Mesenchymal stem cell (in vitro differentiated cells and primary cell): ENCODE results near the gene WNK1.

Experiments used
- DNase-seq: peaks from one replicate; pipeline ENCODE4 v3.0.0-alpha.2; 2013
- H2AFZ ChIP-seq: one replicate; pipeline ENCODE4 v1.6.1; 2013; ENCODE audit warnings: low read depth, mild to moderate bottlenecking, control low read depth, inconsistent platforms, low read length, moderate library complexity
- H2AK5ac ChIP-seq: 2 replicates; pipeline ENCODE4 v1.6.1; 2013; ENCODE audit warnings: low read length, moderate library complexity, mild to moderate bottlenecking, inconsistent platforms; ENCODE audit not compliant: severe bottlenecking
- H2BK120ac ChIP-seq: one replicate; pipeline ENCODE4 v1.6.1; 2013; ENCODE audit warnings: low read depth, mild to moderate bottlenecking, inconsistent platforms, low read length, moderate library complexity
- H2BK12ac ChIP-seq, 2 experiments: one replicate each; pipeline ENCODE4 v1.6.1; 2013; ENCODE audit warnings: inconsistent platforms in 2 of 2, low read length in 2 of 2, mild to moderate bottlenecking in 2 of 2, moderate library complexity in 2 of 2, control low read depth in 1 of 2
- H2BK15ac ChIP-seq: one replicate; pipeline ENCODE4 v1.6.1; 2013; ENCODE audit warnings: mild to moderate bottlenecking, low read depth, inconsistent platforms; ENCODE audit not compliant: poor library complexity, severe bottlenecking
- H2BK5ac ChIP-seq: 2 replicates; pipeline ENCODE4 v1.6.1; 2013; ENCODE audit warnings: low read depth, mild to moderate bottlenecking, low read length, control low read depth, inconsistent platforms; ENCODE audit not compliant: poor library complexity, severe bottlenecking
- H3K14ac ChIP-seq, 2 experiments: one replicate each; pipeline ENCODE4 v1.6.1; 2013; ENCODE audit warnings: inconsistent platforms in 2 of 2, low read length in 2 of 2, control low read depth in 1 of 2, mild to moderate bottlenecking in 1 of 2, moderate library complexity in 1 of 2
- H3K18ac ChIP-seq, 2 experiments: one replicate each; pipeline ENCODE4 v1.6.1; 2013; ENCODE audit warnings: inconsistent platforms in 2 of 2, low read length in 2 of 2, control low read depth in 1 of 2, low read depth in 1 of 2, mild to moderate bottlenecking in 1 of 2
- H3K23ac ChIP-seq, 2 experiments: one replicate each; pipeline ENCODE4 v1.6.1; 2013; ENCODE audit warnings: inconsistent platforms in 2 of 2, low read length in 2 of 2, mild to moderate bottlenecking in 2 of 2, moderate library complexity in 2 of 2, control low read depth in 1 of 2
- H3K27ac ChIP-seq: 2 replicates; pipeline ENCODE4 v1.5.1; 2013; ENCODE audit warnings: mild to moderate bottlenecking, moderate library complexity, low read length, control low read depth, inconsistent platforms; ENCODE audit not compliant: poor library complexity, severe bottlenecking
- H3K27me3 ChIP-seq, 2 experiments: 2 replicates each; pipeline versions ENCODE4 v1.6.1 to v1.7.0; 2013; ENCODE audit warnings: low read length in 2 of 2, mild to moderate bottlenecking in 2 of 2, moderate library complexity in 2 of 2, control low read depth in 1 of 2, inconsistent platforms in 1 of 2; ENCODE audit not compliant: control insufficient read depth in 1 of 2, insufficient read depth in 1 of 2
- H3K36me3 ChIP-seq, 2 experiments: 2 replicates each; pipeline versions ENCODE4 v1.6.1 to v1.7.0; 2013; ENCODE audit warnings: low read length in 2 of 2, control low read depth in 1 of 2, inconsistent platforms in 1 of 2, low read depth in 1 of 2, mild to moderate bottlenecking in 1 of 2; ENCODE audit not compliant: insufficient read depth in 2 of 2, control insufficient read depth in 1 of 2
- H3K4ac ChIP-seq, 2 experiments: one replicate each; pipeline ENCODE4 v1.6.1; 2013; ENCODE audit warnings: inconsistent platforms in 2 of 2, low read length in 2 of 2, mild to moderate bottlenecking in 2 of 2, moderate library complexity in 2 of 2, control low read depth in 1 of 2, low read depth in 1 of 2
- H3K4me1 ChIP-seq: 2 replicates; pipeline ENCODE4 v1.6.1; 2013; ENCODE audit warnings: low read depth, low read length, control low read depth; ENCODE audit not compliant: control insufficient read depth, insufficient read depth
- H3K4me2 ChIP-seq: 2 replicates; pipeline ENCODE4 v1.6.1; 2013; ENCODE audit warnings: low read length, mild to moderate bottlenecking, inconsistent platforms; ENCODE audit not compliant: poor library complexity, severe bottlenecking
- H3K4me3 ChIP-seq, 2 experiments: 2 replicates each; pipeline versions ENCODE4 v1.5.1 to v1.7.0; 2013; ENCODE audit warnings: low read length in 2 of 2, mild to moderate bottlenecking in 2 of 2, control low read depth in 1 of 2, low read depth in 1 of 2; ENCODE audit not compliant: insufficient read depth in 1 of 2
- H3K79me1 ChIP-seq: replicated peaks from 2 replicates; pipeline ENCODE4 v1.6.1; 2013; ENCODE audit warnings: mild to moderate bottlenecking, control low read depth, low read length, inconsistent platforms; ENCODE audit not compliant: poor library complexity, severe bottlenecking
- H3K9ac ChIP-seq: 2 replicates; pipeline ENCODE4 v1.7.0; 2013; ENCODE audit warnings: mild to moderate bottlenecking, low read length, moderate library complexity
- H3K9me3 ChIP-seq: 2 replicates; pipeline ENCODE4 v1.7.0; 2013; ENCODE audit warnings: mild to moderate bottlenecking, low read length; ENCODE audit not compliant: control insufficient read depth
- H4K8ac ChIP-seq: one replicate; pipeline ENCODE4 v1.6.1; 2013; ENCODE audit warnings: inconsistent platforms, mild to moderate bottlenecking, low read length, moderate library complexity
- H4K91ac ChIP-seq: one replicate; pipeline ENCODE4 v1.6.1; 2013; ENCODE audit warnings: mild to moderate bottlenecking, low read length, inconsistent platforms
- WGBS: methylation state at CpG from one replicate; pipeline ENCODE4 v1.1.7; 2013; ENCODE audit warnings: mixed read lengths; 5-methylcytosine and 5-hydroxymethylcytosine counted together

Gene WNK1

DNA sequence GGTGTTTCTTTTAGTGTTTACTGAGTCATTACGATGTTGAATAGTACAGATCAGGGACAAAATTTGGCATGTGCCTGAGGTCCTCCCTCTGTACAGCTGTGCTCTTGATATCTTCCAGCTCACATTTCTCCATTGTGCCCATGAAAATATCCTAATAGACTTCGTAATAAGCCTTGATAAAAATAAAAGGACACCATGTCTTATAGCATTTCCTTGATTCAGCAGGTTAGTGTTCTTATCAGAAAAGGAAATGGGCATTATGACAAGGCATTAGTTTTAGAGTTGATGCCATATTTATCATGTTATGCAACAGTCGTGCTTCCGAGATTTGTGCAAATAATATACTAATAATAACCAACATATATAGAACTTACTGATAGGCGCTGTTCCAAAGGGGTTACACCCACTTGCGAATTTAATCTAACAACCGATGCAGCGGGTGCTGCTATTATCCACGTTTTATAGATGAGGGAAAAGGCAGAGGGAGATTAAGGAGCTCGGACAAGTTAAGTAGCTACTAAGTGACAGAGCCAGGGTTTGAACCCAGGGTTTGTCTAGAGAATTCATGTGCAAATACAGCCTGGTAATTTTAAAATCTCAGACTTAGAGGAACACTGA is 15.1 kb upstream of the WNK1 start:
- no peaks in the 10 kb centered on the region for H3K27me3 ChIP-seq
- H4K8ac ChIP-seq = no peak overlapping the region
- H3K23ac ChIP-seq = no peak overlapping the region
- no peak overlapping the region for H3K14ac ChIP-seq
- H2BK15ac ChIP-seq = no peak overlapping the region
- no peaks in the 10 kb centered on the region for H3K9me3 ChIP-seq
- no peak overlapping the region for H4K91ac ChIP-seq
- H2AK5ac ChIP-seq = no peak overlapping the region
- no peaks in the 10 kb centered on the region for H3K79me1 ChIP-seq
- no peak overlapping the region for H2BK5ac ChIP-seq
- no peak overlapping the region for H3K4ac ChIP-seq
- no peak overlapping the region for H3K27ac ChIP-seq
- H3K4me2 ChIP-seq = no peak overlapping the region
- no peak overlapping the region for H3K9ac ChIP-seq
- H3K36me3 ChIP-seq = no peaks in the 10 kb centered on the region
- H2BK120ac ChIP-seq = no peak overlapping the region
- no peaks in the 10 kb centered on the region for H3K4me1 ChIP-seq
- no peak for DNase-seq
- H2BK12ac ChIP-seq = no peak overlapping the region
- H3K4me3 ChIP-seq = no peak overlapping the region
- H3K18ac ChIP-seq = no peak overlapping the region
- no peak overlapping the region for H2AFZ ChIP-seq
- 91% methylated on average over 7 of the region's 10 CpGs for WGBS

DNA sequence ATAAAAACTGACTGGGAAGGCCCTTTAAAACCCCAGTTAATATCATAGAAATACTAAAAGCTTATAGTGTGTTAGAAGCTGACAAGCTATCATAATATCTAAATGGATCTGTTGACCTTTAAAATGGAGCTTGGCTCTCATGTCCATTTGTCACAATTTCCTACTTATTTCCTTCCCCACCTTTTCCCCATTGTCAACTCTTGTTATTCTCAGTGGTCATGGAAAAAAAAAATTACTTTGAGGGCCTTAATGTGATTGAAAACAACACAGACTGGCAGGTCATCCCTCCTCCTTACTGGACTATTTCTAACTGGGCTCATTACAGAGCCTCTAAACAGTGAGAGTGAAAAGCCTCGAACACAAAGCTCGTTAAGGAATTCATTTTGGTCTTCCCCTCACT is 13.7 kb upstream of the WNK1 start:
- H3K4ac ChIP-seq = no peak overlapping the region
- H3K9me3 ChIP-seq = no peaks in the 10 kb centered on the region
- no peak overlapping the region for H3K4me2 ChIP-seq
- no peak overlapping the region for H3K18ac ChIP-seq
- no peaks in the 10 kb centered on the region for H3K4me1 ChIP-seq
- no peak overlapping the region for H2BK5ac ChIP-seq
- no peak overlapping the region for H4K8ac ChIP-seq
- no peak overlapping the region for H2BK120ac ChIP-seq
- H3K79me1 ChIP-seq = no peaks in the 10 kb centered on the region
- H2BK15ac ChIP-seq = no peak overlapping the region
- no peaks in the 10 kb centered on the region for H3K27me3 ChIP-seq
- H3K36me3 ChIP-seq = no peaks in the 10 kb centered on the region
- H4K91ac ChIP-seq = no peak overlapping the region
- no CpG with 5 or more reads among the region's 2 CpGs for WGBS
- H3K27ac ChIP-seq = no peak overlapping the region
- no peak overlapping the region for H2BK12ac ChIP-seq
- no peak overlapping the region for H3K23ac ChIP-seq
- no peak overlapping the region for H2AFZ ChIP-seq
- no peak overlapping the region for H3K14ac ChIP-seq
- DNase-seq = no peak
- H3K9ac ChIP-seq = no peak overlapping the region
- H3K4me3 ChIP-seq = no peak overlapping the region
- H2AK5ac ChIP-seq = no peak overlapping the region

DNA sequence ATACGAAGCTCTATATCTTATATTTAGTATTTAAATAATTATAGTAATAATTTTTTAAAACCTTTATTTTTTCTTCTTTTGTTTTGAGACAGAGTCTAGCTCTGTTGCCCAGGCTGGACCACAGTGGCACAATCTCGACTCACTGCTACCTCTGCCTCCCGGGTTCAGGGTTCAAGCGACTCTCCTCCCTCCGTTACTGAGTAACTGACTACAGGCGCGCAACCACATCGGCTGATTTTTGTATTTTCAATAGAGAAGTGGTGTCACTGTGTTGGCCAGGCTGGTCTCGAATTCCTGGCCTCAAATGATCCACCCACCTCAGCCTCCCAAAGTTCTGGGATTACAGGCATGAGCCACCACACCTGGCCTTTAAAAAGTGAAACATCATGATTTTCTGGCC is 13.0 kb upstream of the WNK1 start:
- no peaks in the 10 kb centered on the region for H3K4me1 ChIP-seq
- no peak overlapping the region for H3K4me3 ChIP-seq
- WGBS = 98% methylated on average over 8 of the region's 9 CpGs
- no peak overlapping the region for H3K4ac ChIP-seq
- H4K91ac ChIP-seq = no peak overlapping the region
- no peak overlapping the region for H3K4me2 ChIP-seq
- H3K9ac ChIP-seq = no peak overlapping the region
- H2BK120ac ChIP-seq = no peak overlapping the region
- no peak overlapping the region for H2BK5ac ChIP-seq
- no peak overlapping the region for H2AK5ac ChIP-seq
- H3K27ac ChIP-seq = no peak overlapping the region
- no peaks in the 10 kb centered on the region for H3K27me3 ChIP-seq
- H2BK12ac ChIP-seq = no peak overlapping the region
- DNase-seq = no peak
- H2AFZ ChIP-seq = no peak overlapping the region
- no peak overlapping the region for H4K8ac ChIP-seq
- no peak overlapping the region for H3K14ac ChIP-seq
- no peaks in the 10 kb centered on the region for H3K36me3 ChIP-seq
- no peak overlapping the region for H3K23ac ChIP-seq
- H2BK15ac ChIP-seq = no peak overlapping the region
- H3K18ac ChIP-seq = no peak overlapping the region
- H3K79me1 ChIP-seq = no peaks in the 10 kb centered on the region
- no peaks in the 10 kb centered on the region for H3K9me3 ChIP-seq

DNA sequence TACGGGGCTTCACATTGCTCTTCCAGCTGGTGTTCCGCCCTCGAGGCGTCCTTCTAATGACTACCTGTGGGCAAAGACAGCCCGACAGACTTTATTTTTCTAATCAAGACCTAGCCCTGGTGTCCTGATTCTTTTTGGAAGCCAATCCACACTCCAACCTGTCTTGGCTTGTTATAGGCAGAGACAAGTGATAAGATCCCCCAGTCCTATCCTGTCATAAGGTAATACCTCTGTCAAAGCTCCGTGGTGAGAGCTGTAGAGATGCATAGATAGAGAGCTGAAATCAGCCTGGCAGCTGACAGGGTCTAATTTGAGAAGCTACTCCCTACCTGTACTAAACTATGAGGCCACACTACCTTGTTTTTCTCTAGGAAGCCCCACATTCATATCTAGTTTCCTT is 11.5 kb upstream of the WNK1 start:
- Histone ChIP-seq H2AFZ (no peak overlapping the region), H2AK5ac (no peak overlapping the region), H3K4ac (no peak overlapping the region), H3K23ac (no peak overlapping the region), H3K9me3 (no peaks in the 10 kb centered on the region), H3K4me1 (no peaks in the 10 kb centered on the region), H2BK15ac (no peak overlapping the region), H2BK5ac (no peak overlapping the region), H2BK12ac (no peak overlapping the region), H3K9ac (no peak overlapping the region), H3K4me3 (no peak overlapping the region), H3K79me1 (no peaks in the 10 kb centered on the region), H3K27ac (no peak overlapping the region), H3K18ac (no peak overlapping the region), H4K8ac (no peak overlapping the region), H4K91ac (no peak overlapping the region), H3K4me2 (no peak overlapping the region), H3K27me3 (no peaks in the 10 kb centered on the region), H2BK120ac (no peak overlapping the region), H3K14ac (no peak overlapping the region), H3K36me3 (no peaks in the 10 kb centered on the region)
- DNase-seq = no peak
- 74% methylated on average over 6 of the region's 6 CpGs for WGBS
